Raji (cell line): ENCODE data around the gene CSMD2.

Experiments used
- POLR2A ChIP-seq: IDR thresholded peaks from 2 replicates; pipeline ENCODE4 v1.6.1; 2011; ENCODE audit warnings: low read depth, low read length, control low read depth; ENCODE audit not compliant: insufficient read depth

The CSMD2 gene

DNA sequence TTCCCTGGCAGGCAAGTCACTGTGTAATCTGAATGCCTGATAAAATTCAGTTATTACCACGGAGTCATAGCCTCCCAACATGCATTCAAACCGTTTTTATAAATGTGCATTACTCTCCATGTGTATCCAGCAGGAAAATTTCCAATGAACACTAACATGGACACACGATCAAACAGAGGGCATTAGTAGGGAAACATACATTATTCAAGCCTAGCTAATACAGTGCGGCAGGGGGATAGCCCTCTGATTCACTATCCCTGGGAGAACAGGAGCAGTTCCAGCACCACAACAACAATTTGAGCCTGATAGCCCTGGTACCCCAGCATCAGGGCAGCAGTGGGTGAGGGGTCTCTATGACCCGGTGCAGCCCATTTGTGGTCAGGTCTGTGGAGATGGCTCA, 337.0 kb downstream of the CSMD2 start:
- no peak for TF ChIP-seq POLR2A

GRCh38 chr1:33826711-33827110, 338.3 kb downstream of the CSMD2 start:
- no peak for TF ChIP-seq POLR2A

DNA sequence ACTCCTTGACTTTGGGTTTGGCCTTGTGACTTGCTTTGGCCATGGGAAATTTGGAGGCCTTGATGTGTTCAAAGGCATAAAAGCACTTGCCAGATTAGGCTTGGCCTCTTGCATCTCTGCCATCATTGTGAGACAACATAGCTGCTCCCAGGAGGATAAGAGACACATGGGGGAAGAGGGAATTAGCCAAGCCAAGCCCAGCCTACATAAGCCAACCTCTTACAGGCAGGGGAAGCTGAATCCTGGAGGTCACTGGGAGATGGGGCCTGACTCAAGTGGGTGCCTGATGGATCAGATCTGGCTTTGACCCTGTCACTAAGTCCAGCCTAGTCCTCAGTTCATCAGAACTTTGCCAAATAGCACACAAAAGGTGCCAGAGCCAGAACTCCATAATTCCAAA, 338.7 kb downstream of the CSMD2 start:
- no peak for TF ChIP-seq POLR2A

- no peak for TF ChIP-seq POLR2A
Measured at GRCh38 chr1:33825506-33825905, 339.5 kb downstream of the CSMD2 start.

DNA sequence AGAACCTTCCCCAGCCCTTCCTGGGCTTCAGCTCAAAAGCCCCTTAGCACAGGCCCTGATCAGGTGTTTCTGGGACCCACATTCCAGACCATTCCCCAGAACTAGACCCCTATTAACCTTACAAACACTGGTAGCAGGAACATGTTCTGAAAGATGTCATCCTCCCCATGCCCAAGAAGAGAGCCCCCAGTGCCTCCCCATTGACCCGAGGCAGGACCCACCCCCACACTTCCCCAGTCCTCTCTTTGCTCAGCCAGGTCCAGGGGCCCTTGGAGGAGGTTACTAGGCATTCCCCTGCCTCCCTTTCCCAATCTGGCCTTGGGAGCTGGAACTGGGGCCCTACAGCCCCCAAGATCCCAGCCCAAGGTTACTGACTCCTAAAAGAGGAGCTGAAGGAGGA, 340.1 kb downstream of the CSMD2 start:
- no peak for TF ChIP-seq POLR2A

DNA sequence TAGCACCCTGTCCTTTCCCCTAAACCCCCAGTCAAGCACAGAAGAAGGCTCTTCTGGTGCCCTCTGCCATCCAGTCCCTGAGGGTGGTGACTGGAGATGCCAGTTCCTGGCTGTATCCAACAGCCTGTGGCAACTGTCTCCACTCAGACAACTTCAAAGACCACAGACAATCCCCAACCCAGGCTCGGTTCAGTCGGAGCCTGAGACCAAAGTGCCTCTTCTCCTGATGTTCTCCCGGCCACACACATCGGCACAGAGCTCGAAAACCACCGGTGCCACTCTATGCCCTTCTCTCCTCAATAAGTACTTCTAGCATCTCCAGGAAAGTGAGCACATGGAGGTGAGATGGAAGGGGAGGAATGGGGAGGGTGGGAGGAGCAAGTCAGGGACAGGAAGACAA, 340.7 kb downstream of the CSMD2 start:
- TF ChIP-seq POLR2A, result no peak

GRCh38 chr1:33823830-33824229, 341.2 kb downstream of the CSMD2 start:
- no peak for TF ChIP-seq POLR2A

DNA sequence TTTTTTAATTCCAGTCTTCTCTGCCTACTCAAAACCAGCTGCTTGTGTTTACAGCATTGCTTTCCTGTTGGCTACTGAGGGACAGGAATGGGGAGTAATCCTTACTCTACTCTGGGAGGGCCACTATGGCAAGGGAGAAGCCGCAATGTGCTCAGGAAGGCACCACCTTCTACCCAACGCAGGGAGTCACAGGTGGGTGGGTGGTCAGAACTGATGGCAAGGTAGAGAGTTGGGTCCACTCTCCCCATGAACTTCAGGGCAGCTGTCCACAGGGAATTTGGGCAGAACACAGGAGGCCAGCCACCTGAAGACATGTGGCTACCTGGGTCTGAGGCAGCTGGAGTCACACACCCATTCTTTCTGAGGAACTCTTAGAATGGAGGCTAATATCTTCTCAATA, 341.6 kb downstream of the CSMD2 start:
- TF ChIP-seq POLR2A, result no peak

DNA sequence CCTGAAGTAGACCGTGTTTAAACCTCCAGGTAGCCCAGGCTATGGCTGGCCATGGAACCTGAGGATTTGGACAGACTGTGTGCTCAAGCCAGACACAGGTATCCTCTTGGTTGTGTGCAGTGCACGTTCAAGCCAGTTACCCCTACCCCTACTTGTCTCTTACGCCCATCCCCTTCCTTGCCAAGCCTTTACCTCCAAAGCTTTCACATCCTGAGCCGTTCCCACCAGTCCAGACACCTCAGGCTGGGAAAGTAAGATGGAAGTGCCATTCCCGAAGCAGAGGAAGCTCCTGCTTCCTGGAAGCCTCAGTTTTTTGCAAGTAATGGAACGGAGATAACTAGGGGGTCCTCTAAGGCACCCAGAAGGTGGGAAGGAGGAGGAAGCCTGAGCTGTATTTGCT, 342.6 kb downstream of the CSMD2 start:
- TF ChIP-seq POLR2A, result no peak

DNA sequence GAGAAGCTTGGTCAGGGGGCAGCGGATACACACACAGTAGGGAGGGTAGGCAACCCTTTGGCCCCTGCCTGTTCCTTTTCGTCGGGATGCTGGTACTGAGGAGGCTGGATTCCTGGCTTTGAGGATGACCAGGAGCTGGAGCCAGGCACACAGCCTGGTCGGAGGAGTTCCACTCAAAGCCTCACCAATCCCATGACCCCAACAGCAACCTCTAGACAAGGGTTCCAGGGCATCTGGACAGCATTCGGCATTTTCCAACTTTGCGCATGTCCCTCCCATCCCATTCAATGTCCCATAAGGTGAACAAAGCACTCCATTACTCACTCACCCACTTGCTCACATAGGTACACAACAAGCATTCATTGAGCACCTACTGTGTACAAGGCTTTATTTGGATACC, 343.7 kb downstream of the CSMD2 start:
- TF ChIP-seq POLR2A, result no peak

DNA sequence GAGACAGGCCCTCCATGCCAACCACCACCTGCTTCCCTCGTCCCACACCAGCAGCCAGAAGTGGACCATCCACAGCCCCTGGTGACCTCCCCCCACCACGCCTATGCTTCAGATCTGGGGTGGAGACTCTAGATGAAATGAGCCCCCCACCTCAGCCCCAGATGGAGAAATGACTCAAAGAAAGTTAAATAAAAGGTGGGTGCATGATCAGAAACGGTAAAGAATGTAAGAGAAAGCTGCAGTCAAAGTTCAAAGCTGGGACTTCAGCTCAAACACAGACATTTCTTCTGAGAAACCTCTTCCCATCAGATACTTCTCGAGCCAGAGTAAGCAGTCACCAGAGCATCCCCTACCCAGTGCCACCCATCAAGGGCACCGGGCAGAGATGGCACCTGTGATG, 344.2 kb downstream of the CSMD2 start:
- no peak for TF ChIP-seq POLR2A

GRCh38 chr1:33819913-33820311, 345.1 kb downstream of the CSMD2 start:
- TF ChIP-seq POLR2A, result no peak

GRCh38 chr1:33819290-33819912, 345.6 kb downstream of the CSMD2 start:
- no peak for TF ChIP-seq POLR2A

DNA sequence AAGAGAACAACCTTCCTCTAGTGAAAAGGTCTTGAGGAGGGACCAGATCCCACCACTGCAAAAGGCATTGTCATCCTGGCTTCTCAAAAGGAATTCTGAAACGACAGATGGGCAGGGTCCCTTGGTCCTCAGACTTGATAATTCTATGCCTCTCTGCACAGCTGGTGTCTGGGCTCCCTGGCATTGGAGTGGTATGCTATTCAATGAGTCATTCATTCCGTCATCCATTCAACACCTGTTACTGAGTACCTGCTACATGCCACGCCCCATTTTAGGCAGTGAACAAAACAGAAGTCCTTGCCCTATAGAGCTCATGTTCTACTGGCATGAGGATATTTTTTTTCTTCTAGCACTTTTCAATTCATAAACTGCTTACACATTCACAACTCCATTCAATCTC, 347.0 kb downstream of the CSMD2 start:
- no peak for TF ChIP-seq POLR2A

- no peak for TF ChIP-seq POLR2A
Measured at GRCh38 chr1:33815061-33815460, 350.0 kb downstream of the CSMD2 start.

DNA sequence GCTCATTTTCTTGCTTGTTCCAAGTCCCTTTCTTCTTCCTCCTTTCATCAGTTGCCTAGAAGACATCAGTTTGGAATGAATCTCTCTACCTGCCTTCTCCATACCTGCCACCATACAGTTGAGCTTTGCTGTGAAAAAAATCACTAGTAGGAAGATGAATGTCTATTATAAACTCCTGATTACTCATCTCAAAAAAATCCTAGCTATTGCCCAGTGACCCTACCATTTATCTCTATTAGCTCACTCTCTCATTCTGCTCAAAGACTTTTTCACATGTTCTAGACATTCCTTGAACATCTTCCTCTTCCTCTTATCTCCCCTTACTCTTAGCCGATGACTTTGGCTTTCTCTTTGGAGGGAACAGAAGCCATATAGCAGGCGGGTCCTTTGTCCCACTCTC, 350.9 kb downstream of the CSMD2 start:
- TF ChIP-seq POLR2A, result no peak

GRCh38 chr1:33810571-33810970, 354.5 kb downstream of the CSMD2 start:
- no peak for TF ChIP-seq POLR2A
